ENCODE measurements around the gene USP2.

The USP2 gene

DNA sequence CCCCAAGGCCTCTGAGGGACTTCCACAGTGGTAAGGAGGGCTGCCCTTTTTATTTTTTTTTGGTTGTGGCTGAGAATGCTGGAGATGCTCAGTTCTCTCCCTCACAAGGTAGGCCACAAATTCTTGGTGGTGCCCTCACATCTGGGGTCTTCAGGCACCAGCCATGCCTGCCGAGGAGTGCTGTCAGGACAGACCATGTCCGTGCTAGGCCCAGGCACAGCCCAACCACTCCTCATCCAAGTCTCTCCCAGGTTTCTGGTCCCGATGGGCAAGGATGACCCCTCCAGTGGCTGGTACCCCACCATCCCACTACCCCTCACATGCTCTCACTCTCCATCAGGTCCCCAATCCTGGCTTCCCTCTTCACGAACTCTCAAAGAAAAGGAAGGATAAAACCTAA, 37.3 kb upstream of the USP2 start:
- no peak for DNase-seq (ENCODE audit: low read depth)
- TF ChIP-seq, protein P1, sequence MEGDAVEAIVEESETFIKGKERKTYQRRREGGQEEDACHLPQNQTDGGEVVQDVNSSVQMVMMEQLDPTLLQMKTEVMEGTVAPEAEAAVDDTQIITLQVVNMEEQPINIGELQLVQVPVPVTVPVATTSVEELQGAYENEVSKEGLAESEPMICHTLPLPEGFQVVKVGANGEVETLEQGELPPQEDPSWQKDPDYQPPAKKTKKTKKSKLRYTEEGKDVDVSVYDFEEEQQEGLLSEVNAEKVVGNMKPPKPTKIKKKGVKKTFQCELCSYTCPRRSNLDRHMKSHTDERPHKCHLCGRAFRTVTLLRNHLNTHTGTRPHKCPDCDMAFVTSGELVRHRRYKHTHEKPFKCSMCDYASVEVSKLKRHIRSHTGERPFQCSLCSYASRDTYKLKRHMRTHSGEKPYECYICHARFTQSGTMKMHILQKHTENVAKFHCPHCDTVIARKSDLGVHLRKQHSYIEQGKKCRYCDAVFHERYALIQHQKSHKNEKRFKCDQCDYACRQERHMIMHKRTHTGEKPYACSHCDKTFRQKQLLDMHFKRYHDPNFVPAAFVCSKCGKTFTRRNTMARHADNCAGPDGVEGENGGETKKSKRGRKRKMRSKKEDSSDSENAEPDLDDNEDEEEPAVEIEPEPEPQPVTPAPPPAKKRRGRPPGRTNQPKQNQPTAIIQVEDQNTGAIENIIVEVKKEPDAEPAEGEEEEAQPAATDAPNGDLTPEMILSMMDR (conservative IDR thresholded peaks at IDR 0.05; ENCODE audit: low read length) = no peak
- no peak overlapping the region for H3K4me3 ChIP-seq (ENCODE audit: low read length)

DNA sequence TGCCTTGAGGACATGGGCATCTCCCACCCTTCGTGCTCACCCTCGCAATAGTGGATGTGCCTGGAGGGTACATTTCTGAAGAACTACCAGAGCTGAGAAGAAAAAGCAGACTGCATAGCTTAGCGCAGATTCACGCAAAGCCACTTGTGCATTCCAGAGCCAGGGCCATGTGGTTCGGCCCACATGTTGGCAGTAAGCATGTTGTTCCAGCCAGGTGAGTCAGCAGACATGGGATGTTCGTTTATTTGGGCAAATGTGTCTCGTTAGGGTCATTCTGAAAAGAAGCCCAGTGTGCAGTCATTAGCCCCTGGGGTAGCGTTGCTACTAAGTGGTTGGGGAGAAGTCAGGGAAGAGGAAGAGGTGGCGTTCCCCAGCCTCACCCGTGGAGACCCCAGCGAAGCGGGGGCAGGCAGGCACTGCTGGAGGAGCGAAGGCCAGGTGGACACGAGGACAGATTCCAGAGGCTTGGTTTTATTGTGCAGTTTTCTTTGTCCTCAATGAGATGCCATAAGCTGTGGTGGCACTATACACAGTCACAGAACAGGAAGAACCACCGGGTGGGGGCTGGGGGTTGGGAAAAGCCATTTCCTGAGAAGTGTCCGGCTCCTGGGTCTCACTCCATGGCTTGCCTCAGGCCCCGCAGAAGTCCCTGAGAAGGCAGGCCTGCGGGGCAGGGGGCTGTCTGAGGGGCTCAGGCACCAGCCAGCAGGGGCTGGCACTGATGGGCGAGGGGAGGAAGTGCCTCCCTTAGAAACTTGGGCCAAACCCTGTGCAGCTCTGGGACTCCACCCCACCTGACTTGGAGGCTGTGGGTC, 36.4 kb upstream of the USP2 start:
- TF ChIP-seq, protein P1 (conservative IDR thresholded peaks at IDR 0.05; ENCODE audit: low read length) = no peak
- peak overlapping the region; percentile 30 for H3K4me3 ChIP-seq (ENCODE audit: low read length)
- peak; percentile 97 for DNase-seq (ENCODE audit: low read depth)

DNA sequence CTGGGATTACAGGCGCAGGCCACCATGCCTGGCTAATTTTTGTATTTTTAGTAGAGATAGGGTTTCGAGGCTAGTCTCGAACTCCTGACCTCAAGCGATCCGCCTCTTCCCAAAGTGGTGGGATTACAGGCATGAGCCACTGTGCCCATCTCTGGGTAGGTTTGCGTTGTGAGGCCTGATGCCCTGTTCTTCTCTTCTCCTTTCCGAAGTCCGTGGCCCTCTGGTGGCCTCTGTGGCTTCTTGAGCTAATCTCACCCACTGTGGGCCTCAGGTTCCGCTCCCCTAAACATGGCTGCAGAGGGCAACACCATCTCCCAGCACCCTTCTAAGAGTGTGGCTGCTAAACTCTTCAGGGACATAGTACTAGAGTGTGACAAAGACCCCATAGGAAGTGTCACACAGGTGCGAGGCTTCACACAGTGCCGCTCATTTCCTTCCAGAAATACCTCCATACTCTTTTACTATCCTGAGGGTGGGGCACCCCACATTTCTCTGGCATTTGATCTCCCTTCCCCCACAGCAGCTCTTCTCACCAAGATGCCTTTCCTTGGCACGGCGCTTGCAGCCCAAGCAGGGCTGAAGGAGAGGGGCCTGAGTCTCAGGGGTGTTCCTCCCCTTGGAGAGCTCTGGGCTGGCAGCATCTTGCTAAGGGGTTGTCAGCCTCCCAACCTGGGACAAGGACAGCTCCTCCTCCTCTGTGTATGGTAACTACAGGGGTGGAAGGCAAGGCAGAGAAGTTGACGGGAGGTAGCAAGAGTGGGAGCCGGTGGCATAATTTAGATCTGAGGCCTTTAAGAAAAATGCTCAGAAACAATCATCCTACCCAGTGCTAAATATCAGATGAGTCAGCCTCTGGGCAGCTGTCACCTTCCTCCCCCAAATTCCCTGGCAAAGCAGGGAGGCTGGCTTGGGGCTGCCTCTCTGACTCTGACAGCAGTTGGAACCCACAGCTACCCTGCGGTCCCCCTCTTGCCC, 35.4 kb upstream of the USP2 start:
- peak overlapping the region; percentile 30 for H3K4me3 ChIP-seq (ENCODE audit: low read length)
- DNase-seq (ENCODE audit: low read depth) = peak; percentile 85
- TF ChIP-seq, protein P1 (conservative IDR thresholded peaks at IDR 0.05; ENCODE audit: low read length) = peak; percentile 10; the same call in 1 of the 2 replicates

DNA sequence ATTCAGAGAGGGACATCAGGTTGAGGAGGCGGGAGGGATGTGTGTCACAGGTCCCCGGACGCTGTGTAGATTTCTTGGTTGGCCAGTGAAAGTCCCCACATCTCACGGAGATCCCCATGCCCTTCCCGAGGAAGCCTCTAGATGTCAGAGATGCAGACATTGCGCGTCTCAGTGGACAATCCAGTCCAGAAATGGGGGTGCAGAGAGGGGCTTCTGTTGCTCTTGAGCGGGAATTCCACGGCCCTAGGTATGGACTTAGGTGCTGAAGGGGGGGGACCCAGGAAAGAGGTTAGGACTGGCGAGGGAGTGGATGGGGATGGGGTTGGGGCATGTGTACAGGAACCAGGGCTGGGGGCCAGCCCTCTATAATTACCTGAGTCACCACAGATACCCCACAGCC, 34.5 kb upstream of the USP2 start:
- H3K4me3 ChIP-seq (ENCODE audit: low read length) = no peak overlapping the region
- TF ChIP-seq, protein P1 (conservative IDR thresholded peaks at IDR 0.05; ENCODE audit: low read length) = no peak
- no peak for DNase-seq (ENCODE audit: low read depth)

DNA sequence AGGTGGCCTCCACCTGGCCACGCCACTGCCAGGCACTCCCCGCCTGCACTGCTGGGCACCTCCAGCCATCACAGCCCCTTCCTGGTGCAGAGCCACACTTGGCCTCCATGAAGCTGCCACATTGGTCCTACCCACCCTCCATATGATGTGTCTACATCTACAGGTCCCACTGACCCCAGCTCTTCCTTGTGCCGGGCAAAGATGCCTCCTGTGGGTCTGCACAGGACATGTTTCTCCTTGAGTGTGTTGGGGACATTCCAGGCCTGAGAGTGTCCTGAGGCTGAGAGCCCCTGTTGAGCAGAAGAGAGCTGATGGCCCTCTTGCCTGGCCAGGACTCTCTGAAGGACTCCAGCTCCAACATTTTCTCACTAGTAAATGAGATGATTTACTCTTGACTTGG, 34.0 kb upstream of the USP2 start:
- TF ChIP-seq, protein P1 (conservative IDR thresholded peaks at IDR 0.05; ENCODE audit: low read length) = no peak
- no peak for DNase-seq (ENCODE audit: low read depth)
- H3K4me3 ChIP-seq (ENCODE audit: low read length) = no peak overlapping the region

DNA sequence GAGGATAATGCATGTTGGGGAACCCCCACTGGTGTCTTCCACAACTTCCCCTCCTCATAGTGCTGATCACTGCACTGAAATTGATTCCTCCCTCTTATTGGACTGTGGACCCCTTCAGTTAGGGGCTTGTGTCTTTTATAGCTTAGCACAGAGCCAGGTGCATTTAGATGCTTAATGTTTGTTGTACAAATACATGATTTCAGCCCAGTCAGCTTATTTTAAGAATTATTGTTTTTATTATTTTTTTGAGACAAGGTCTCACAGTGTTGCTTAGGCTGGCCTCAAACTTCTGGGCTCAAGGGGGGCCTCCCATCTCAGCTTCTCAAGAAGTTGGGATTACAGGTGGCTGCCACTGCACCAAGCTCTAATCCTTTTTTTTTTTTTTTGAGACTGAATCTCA, 33.2 kb upstream of the USP2 start:
- DNase-seq (ENCODE audit: low read depth) = no peak
- TF ChIP-seq, protein P1 (conservative IDR thresholded peaks at IDR 0.05; ENCODE audit: low read length) = no peak
- H3K4me3 ChIP-seq (ENCODE audit: low read length) = no peak overlapping the region

All from AG10803 (cell line).